HG03060 (cell line): Measurements from ENCODE around the gene P2RY1.

Experiments used
- ATAC-seq: cut with Tn5 transposase; IDR thresholded peaks from one replicate; pipeline ENCODE4 v1.9.1; 2021; ENCODE audit warnings: low read depth, moderate number of reproducible peaks; ENCODE audit not compliant: unreplicated experiment

P2RY1 gene, protein sequence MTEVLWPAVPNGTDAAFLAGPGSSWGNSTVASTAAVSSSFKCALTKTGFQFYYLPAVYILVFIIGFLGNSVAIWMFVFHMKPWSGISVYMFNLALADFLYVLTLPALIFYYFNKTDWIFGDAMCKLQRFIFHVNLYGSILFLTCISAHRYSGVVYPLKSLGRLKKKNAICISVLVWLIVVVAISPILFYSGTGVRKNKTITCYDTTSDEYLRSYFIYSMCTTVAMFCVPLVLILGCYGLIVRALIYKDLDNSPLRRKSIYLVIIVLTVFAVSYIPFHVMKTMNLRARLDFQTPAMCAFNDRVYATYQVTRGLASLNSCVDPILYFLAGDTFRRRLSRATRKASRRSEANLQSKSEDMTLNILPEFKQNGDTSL

GRCh38 chr3:152834776-152835600, at the start of gene P2RY1:
Gene P2RY1, plus strand, starts transcription at chr3:152835131. Its CDS starts 652 bp downstream, at chr3:152835783.
- peak; percentile 72 for ATAC-seq

GRCh38 chr3:152786977-152787681, 47.8 kb upstream of the P2RY1 start:
- no peak for ATAC-seq

GRCh38 chr3:152790651-152791387, 44.1 kb upstream of the P2RY1 start:
- ATAC-seq = no peak

- ATAC-seq = no peak
Observed at GRCh38 chr3:152793969-152794368, 41.0 kb upstream of the P2RY1 start.

DNA sequence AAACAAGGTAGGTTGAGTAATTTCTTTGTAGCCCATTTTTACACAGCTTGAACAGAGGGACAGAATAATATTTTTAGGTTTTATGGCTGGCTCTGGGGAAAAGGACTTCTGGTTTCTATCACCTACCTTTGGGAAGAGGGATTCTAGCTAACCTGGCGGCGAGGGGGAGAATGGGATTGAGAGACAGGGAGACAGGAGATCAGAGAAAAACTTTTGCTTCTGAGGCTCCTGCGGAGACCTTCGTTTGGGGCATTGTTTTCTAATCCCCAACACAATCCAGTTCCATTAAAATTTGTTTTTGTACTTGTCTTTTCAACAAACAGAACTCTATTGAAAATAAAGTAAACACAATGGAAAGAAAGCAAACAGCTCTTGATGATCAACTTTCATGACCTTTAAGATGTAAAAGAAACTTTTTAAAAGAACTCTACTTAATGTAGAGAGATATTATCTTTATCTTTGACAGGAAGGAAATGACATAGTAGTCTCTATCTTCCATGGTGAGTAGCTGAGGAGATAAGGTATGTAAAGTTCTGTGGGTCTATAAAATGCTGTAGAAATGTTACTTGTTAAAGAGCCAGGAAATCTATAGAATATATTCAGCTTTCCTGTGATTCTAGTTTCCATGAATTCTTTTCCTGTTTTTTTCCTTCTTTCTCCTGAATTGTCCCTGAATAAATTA, 37.0 kb upstream of the P2RY1 start:
- ATAC-seq = no peak

DNA sequence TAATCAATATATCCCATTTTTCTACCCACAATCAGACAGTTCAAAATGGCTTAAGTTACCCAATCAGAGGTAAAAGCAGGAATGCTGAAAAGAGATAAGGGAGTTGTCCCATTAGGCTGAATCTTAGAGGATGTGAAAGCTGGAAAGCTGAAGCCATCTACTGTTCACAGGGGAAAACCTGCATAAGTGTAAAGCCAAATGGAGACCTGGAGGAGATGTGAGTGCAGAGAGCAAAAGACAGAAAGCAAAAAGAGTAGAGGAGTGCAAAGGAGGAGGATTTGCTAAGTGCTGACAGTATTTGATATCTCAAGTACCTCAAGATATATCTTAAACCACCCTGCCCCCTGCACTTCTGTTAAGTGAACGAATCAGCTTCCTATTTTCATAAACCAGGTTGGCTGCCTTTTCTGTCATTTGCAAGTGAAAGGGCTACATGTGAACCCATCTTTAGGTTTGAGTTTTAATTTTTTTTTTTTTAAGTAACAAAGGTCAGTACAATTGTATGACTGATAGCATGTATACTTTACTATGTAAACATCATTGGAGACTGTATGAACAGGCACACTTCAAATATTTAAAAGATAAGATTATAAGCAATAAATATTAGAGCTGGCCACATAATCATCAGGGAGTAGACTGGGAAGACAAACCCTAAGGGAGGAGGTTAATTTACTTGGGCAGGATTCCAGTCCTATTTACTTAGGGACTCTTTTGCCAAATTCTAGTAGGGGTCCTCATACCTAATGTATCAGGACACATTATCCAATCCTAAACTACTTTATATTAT, 22.8 kb upstream of the P2RY1 start:
- ATAC-seq = no peak

- ATAC-seq = no peak
Observed at GRCh38 chr3:152817400-152817799, 17.5 kb upstream of the P2RY1 start.

GRCh38 chr3:152818027-152818426, 16.9 kb upstream of the P2RY1 start:
- no peak for ATAC-seq

- no peak for ATAC-seq
Observed at GRCh38 chr3:152823173-152823572, 11.8 kb upstream of the P2RY1 start.

DNA sequence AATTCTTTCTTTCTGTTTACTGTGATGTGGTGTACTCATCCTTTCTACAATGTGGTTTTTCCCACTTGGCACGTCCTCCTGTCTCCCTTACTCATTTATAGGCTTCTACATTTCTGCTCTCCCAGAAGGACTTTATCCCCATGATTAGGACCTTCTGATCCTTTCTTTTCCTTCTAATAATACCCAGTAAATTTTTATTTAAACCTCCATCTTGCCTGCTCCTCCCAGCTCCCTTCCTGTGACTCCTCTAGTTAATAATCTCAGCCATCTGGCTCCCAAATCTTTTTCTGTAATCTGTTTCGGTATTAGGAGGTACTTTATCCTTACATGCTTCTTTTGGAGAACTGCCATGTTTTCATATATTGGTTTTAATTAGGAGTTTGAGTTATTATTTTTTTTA, 11.2 kb upstream of the P2RY1 start:
- no peak for ATAC-seq

- ATAC-seq = no peak
Observed at GRCh38 chr3:152825566-152825965, 9.4 kb upstream of the P2RY1 start.

- no peak for ATAC-seq
Observed at GRCh38 chr3:152826476-152826875, 8.5 kb upstream of the P2RY1 start.

DNA sequence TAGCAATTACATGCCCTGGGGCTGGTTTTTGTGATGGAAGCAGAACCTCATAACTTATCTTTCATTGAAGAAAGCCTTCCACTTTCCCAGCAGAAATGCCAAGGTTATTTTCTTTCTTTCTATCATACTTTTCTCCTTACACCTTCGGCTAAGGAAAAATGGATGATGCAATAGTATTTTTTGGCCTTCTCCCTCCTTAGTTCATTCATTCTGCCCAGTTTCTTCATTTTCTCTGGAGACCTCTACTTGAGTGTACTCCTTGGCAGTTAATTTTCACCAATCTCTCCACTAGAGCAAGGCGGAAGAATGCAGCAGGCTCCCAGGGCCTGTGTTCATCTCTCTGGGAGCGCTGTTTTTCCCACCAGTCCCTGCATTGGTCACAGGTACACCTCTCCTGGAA, 7.6 kb upstream of the P2RY1 start:
- no peak for ATAC-seq

DNA sequence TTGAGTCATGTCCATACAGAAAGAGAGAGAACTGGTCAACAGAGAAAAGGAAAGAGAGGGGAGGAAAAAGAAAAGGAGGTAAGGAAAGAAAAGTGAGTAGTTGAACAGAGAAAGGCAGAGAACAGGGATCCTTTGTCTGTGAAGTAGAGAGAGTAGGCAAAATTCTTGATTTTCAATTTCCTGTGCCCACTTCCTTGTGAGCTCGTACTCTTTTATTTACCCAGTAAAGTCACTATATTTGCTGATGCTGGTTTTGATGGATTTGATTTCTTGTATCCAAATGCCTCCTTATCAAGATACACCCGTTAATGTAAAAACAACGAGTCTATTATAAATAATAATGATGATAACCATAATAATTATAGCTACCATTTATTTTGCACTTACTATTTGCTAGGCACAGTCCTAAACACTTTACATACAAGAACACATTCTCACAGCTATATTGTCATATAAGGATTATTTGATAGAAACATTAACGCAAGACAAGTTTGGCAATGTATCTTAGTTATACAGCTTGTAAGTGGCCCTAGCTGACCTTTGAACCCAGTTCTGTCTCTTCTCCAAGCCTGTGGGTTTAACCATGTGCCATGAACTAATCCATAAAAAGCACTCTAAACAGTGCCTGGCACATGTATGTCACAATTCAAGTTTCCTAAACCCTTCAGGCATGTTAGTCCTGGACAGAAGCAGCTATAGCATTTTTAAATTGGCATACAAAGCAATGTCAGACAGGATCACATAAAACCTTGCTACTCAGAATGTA, 6.7 kb upstream of the P2RY1 start:
- no peak for ATAC-seq

- ATAC-seq = no peak
Observed at GRCh38 chr3:152830245-152830644, 4.7 kb upstream of the P2RY1 start.

DNA sequence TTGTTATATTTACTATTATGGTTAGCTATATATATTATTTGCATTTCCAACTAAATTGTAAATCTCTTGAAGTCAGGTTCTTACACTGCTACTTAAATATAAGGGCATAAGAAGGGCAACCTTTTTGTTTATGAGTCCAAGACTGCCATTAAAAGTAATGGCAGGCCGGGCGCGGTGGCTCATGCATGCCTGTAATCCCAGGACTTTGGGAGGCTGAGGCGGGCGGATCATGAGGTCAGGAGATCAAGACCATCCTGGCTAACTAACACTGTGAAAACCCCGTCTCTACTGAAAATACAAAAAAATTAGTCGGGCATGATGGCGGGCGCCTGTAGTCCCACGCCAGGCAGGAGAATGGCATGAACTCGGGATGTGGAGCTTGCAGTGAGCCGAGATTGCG, 2.9 kb upstream of the P2RY1 start:
- no peak for ATAC-seq

GRCh38 chr3:152833089-152833488, 1.8 kb upstream of the P2RY1 start:
- ATAC-seq = no peak

DNA sequence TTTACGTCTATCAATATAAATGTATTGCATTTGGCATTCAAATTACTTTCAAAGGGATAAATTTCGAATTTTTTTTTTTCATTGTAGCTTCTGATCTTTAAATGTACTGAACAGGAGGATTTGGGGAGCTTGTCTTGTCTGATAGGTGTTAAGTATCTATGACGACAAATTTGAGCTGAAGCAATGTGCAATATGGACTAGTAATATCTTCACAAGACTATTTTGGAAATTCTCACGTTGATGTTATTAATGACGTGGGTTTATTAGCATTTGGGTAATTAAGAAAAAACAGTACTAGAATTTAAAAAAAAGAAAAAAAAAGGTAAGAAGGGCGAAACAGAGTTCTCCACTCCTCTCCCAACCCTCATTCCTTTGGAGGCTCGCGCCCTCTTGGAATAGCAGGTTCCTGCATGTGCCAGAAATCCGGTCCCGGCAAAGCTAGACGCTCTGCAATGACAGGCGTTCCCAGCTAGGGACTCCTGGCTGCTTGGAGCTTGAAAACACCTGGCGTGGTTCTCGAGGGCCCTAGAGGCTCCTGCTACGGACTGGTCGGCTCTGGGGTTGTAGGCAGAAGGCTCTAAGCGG, 648 bp upstream of the P2RY1 start:
- no peak for ATAC-seq
